UCSD-AML1 (cell line): Measurements from ENCODE around the gene ENPP5.

Experiments
- DNase-seq: peaks from one replicate; lab custom pipeline; 2025; ENCODE audit not compliant: unreplicated experiment; lab: John Stamatoyannopoulos, UW

The ENPP5 gene

GRCh38 chr6:46115634-46116033 is 55.1 kb downstream of the ENPP5 start:
- no peak for DNase-seq

GRCh38 chr6:46113370-46113769 is 57.4 kb downstream of the ENPP5 start:
- DNase-seq, result no peak
